Progenitor cell of endocrine pancreas (in vitro differentiated cells): ENCODE results near the gene CHD9. TPM values are rescaled to one million over a fixed set of nuclear protein-coding genes. Genes with fewer than 3 reads are reported as not detected.

Source experiments
- DNase-seq: peaks from one replicate; pipeline ENCODE4 v3.0.0; 2021; ENCODE audit warnings: low spot score; ENCODE audit not compliant: unreplicated experiment
- H3K27ac Mint-ChIP-seq: 2 replicates; pipeline ENCODE4 v1.8.0; 2021; ENCODE audit warnings: mild to moderate bottlenecking, moderate library complexity, mixed read lengths
- H3K27me3 Mint-ChIP-seq: 2 replicates; pipeline ENCODE4 v1.8.0; 2021; ENCODE audit warnings: mixed read lengths
- H3K36me3 Mint-ChIP-seq: 2 replicates; pipeline ENCODE4 v1.8.0; 2022; ENCODE audit warnings: mixed read lengths; ENCODE audit not compliant: insufficient read depth
- H3K4me1 Mint-ChIP-seq: 2 replicates; pipeline ENCODE4 v1.8.0; 2021; ENCODE audit warnings: low read depth, mixed read lengths
- H3K4me3 Mint-ChIP-seq: 2 replicates; pipeline ENCODE4 v1.8.0; 2021; ENCODE audit warnings: low read depth, mild to moderate bottlenecking, moderate library complexity, mixed read lengths
- H3K9me3 Mint-ChIP-seq: 2 replicates; pipeline ENCODE4 v1.8.0; 2021; ENCODE audit warnings: low read depth, mixed read lengths
- total RNA-seq: library from RNA; stranded (reverse); gene quantifications from 2 replicates; pipeline ENCODE4 v1.2.1, GENCODE V29; 2021
- TF ChIP-seq, protein P1 (sequence below): fragments of 200-600 bp; sonication (generic); IDR thresholded peaks from one replicate; pipeline ENCODE4 v1.5.0; 2021; ENCODE audit warnings: antibody characterized with exemption, mild to moderate bottlenecking; ENCODE audit not compliant: unreplicated experiment

Gene CHD9
- total RNA-seq, 1 donor from 2014 or later: 67.7 TPM

DNA sequence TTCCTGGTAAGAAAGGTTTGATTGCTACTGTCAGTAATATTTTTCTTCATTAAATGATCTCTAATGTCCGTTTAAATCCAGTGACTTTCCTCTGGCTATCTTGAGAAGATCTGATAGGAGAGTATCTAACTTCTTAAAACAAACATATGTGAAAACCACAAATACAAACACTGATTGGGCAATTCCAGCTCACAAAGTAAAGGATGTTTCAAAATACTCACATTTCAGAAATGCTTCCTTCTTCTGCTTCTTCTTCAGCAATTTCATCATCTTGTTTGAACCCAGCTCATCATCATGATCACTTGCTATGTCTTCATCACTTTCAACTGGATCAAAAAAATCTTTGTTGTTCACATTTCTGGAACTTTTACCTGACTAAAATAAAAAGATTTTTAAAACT lies 315.1 kb downstream of the CHD9 start:
- H3K27me3 Mint-ChIP-seq: no peaks in the 10 kb centered on the region
- no peak overlapping the region for H3K27ac Mint-ChIP-seq
- H3K4me3 Mint-ChIP-seq: no peak overlapping the region
- DNase-seq: no peak
- H3K9me3 Mint-ChIP-seq: no peaks in the 10 kb centered on the region
- H3K4me1 Mint-ChIP-seq: no peaks in the 10 kb centered on the region
- TF ChIP-seq, protein P1, sequence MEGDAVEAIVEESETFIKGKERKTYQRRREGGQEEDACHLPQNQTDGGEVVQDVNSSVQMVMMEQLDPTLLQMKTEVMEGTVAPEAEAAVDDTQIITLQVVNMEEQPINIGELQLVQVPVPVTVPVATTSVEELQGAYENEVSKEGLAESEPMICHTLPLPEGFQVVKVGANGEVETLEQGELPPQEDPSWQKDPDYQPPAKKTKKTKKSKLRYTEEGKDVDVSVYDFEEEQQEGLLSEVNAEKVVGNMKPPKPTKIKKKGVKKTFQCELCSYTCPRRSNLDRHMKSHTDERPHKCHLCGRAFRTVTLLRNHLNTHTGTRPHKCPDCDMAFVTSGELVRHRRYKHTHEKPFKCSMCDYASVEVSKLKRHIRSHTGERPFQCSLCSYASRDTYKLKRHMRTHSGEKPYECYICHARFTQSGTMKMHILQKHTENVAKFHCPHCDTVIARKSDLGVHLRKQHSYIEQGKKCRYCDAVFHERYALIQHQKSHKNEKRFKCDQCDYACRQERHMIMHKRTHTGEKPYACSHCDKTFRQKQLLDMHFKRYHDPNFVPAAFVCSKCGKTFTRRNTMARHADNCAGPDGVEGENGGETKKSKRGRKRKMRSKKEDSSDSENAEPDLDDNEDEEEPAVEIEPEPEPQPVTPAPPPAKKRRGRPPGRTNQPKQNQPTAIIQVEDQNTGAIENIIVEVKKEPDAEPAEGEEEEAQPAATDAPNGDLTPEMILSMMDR: no peak
- no peaks in the 10 kb centered on the region for H3K36me3 Mint-ChIP-seq

DNA sequence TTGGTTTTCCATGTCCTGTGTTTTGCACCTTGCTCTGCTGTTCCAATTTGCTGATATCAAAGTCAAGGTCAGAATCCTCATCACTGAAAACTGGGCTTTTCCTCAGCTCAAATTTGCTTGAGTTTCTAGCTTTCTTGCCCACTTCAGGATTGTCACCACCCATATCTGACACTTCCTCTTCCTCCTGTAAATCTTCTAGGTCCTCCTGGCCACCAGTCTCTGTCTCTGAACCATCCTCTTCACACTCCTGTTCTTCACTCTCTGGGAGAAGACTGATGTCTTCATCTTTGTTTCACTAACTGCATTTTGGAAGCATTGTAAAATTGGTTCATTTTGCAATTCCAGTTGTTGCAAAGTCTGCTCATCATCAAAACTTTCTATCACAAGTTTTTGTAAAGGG lies 316.0 kb downstream of the CHD9 start:
- no peak for DNase-seq
- no peaks in the 10 kb centered on the region for H3K36me3 Mint-ChIP-seq
- H3K27ac Mint-ChIP-seq: no peak overlapping the region
- no peaks in the 10 kb centered on the region for H3K4me1 Mint-ChIP-seq
- H3K27me3 Mint-ChIP-seq: no peaks in the 10 kb centered on the region
- TF ChIP-seq, protein P1: no peak
- no peaks in the 10 kb centered on the region for H3K9me3 Mint-ChIP-seq
- no peak overlapping the region for H3K4me3 Mint-ChIP-seq

DNA sequence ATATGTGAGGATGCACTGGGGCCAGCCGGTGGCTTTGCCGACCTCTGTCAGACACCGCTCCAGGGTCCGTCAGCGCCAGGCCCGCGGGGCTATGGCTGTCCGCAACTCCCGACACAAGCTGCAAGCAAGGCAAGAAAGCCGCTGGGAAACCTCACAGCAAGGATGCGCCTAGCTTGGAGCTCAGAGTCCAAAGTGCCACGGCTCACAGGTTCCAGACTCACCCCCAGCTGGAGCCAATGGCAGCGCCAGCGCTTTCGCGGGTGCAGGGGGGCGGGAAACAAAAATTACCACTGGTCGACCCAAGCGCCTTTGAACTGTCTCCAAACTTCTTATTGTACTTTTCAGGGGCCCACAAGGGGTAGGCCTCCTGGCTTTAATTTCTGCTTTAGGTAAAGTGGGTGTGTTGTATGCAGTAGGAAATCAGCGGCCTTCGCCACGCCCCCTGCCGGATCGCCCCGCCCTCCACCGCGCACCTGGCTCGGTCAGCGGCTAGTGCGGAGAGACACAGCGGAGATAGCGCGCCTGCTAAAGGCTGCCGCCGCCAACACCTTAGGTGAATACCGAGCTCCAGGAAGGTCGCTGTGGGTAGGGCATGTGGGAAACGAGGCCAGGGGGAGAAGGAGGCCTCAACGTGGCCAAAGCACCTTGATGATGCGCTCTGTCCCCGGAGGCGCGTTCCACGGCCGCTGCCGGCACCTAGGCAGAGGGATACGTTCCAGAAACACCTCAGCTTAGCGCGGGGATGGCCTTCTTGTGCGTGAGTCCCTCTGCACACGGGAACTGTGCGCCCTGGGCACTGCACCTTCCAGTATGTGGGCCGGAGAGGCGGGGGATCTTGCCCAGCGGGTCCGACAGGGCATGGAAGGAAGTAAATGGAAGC lies 318.4 kb downstream of the CHD9 start:
- DNase-seq: no peak
- no peaks in the 10 kb centered on the region for H3K4me1 Mint-ChIP-seq
- TF ChIP-seq, protein P1: no peak
- H3K27me3 Mint-ChIP-seq: no peaks in the 10 kb centered on the region
- H3K9me3 Mint-ChIP-seq: no peaks in the 10 kb centered on the region
- H3K36me3 Mint-ChIP-seq: no peaks in the 10 kb centered on the region
- H3K4me3 Mint-ChIP-seq: no peak overlapping the region
- H3K27ac Mint-ChIP-seq: no peak overlapping the region

DNA sequence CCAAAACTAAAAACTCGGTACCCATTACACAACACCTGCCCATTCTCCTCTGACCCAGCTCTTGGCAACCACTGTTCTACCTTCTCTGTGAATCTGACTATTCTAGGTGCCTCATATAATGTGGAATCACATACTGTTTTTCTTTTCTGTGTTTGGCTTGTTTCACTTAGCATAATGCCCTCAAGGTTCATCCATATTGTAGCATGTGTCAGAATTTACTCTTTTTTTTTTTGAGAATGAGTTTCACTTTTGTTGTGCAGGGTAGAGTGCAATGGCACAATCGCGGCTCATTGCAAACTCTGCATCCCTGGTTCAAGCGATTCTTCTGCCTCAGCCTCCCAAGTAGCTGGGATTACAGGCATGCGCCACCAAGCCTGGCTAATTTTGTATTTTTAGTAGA lies 320.0 kb downstream of the CHD9 start:
- Mint-ChIP-seq H3K27ac (no peak overlapping the region), H3K36me3 (no peaks in the 10 kb centered on the region), H3K27me3 (no peaks in the 10 kb centered on the region), H3K4me3 (no peak overlapping the region), H3K9me3 (no peaks in the 10 kb centered on the region), H3K4me1 (no peaks in the 10 kb centered on the region)
- no peak for DNase-seq
- TF ChIP-seq, protein P1: no peak

DNA sequence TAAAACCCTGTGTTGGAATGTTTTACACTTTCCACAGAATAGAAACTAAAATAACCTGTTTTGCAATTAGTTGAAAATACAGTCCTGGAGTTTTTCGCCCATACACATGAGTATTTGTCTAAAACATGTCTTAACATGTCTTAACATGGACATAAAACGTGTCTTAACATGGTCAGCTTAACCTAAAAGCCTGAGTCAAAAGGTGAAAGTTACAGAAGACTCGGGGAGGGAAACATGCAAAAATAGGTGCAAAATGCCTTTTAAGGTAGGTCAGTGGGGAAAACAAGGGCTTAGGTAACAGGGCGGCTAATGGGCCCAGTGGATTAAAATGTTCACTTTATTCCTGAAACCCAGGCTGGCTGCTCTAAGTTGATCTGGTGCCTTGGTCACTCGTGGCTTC lies 323.3 kb downstream of the CHD9 start:
- Mint-ChIP-seq H3K4me3 (no peak overlapping the region), H3K27ac (peak overlapping the region; percentile 6), H3K4me1 (no peaks in the 10 kb centered on the region), H3K9me3 (peaks cover 3% of the 10 kb centered on the region), H3K36me3 (no peaks in the 10 kb centered on the region), H3K27me3 (no peaks in the 10 kb centered on the region)
- TF ChIP-seq, protein P1: no peak
- no peak for DNase-seq

Other genes starting within 250 kb of the CHD9 start
- gene CHD9NB, start 2.1 kb upstream of the CHD9 start, total RNA-seq: 1.1 and 1.3 TPM in 2 replicates